Peyer's patch (tissue), 4 donors: ENCODE data around the gene GTPBP3.

ENCODE experiments used
- POLR2A ChIP-seq, 2 donors: fragments of 450-650 bp; IDR thresholded peaks; one replicate each; pipeline ENCODE4 v1.5.1; 2017; ENCODE audit warnings: antibody characterized with exemption in 2 of 2, mild to moderate bottlenecking in 2 of 2, moderate library complexity in 2 of 2
- TF ChIP-seq, protein P1 (sequence below), 6 experiments: fragments of 450-650 bp in 4 of 6; fragments of 200-600 bp in 2 of 6; sonication (generic) in 1 of 6; IDR thresholded peaks; one replicate each; pipeline ENCODE4 v1.5.1; 2017 to 2019; ENCODE audit warnings: antibody characterized with exemption in 6 of 6, mild to moderate bottlenecking in 3 of 6, moderate library complexity in 1 of 6

DNA sequence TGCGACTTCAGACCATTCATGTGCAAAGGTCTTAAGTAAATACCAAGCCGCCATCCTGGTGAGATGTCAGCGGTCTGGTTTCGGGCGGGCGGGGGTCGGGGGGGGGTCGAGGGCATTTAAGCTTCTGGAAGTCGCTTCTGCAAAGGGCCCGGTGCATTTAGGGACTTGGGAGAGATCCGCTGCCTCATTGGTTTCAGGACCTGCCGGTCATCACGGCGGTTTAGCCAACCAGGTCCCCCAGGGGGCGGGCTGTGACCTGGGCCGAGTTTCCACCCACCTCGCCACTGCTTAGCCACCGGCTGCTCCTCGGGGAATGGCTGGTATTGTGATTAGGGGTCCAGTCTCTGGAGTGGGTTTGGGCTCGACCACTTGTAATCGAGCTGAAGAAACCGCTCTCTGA is 47.9 kb upstream of the GTPBP3 start:
- TF ChIP-seq, protein P1, sequence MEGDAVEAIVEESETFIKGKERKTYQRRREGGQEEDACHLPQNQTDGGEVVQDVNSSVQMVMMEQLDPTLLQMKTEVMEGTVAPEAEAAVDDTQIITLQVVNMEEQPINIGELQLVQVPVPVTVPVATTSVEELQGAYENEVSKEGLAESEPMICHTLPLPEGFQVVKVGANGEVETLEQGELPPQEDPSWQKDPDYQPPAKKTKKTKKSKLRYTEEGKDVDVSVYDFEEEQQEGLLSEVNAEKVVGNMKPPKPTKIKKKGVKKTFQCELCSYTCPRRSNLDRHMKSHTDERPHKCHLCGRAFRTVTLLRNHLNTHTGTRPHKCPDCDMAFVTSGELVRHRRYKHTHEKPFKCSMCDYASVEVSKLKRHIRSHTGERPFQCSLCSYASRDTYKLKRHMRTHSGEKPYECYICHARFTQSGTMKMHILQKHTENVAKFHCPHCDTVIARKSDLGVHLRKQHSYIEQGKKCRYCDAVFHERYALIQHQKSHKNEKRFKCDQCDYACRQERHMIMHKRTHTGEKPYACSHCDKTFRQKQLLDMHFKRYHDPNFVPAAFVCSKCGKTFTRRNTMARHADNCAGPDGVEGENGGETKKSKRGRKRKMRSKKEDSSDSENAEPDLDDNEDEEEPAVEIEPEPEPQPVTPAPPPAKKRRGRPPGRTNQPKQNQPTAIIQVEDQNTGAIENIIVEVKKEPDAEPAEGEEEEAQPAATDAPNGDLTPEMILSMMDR (IDR thresholded peaks at IDR 0.05), result no peak
- TF ChIP-seq POLR2A (IDR thresholded peaks at IDR 0.05), result no peak
